CD4-positive, alpha-beta T cell treated with Interleukin-21 for 1 hour (primary cell): Measurements from ENCODE around the gene TOMM40.

Experiments
- DNase-seq: peaks from one replicate; pipeline ENCODE4 v3.0.0-alpha.2; 2020

The TOMM40 gene

DNA sequence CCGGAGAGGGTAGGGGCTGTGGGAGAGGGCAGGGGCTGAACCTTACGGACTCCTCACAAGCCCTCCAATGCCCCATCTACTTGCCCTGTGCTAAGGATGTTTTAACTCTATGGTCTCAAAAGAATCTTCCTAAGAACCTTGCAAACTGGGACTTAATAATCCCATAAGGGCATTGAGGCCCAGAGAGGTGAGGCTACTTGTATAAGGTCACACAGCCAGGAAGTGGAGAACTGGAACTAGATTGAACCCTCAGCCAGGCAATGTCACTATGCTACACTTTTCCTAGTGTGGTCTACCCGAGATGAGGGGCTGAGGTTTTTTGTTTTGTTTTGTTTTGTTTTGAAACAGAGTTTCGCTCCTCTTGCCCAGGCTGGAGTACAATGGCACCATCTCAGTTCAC lies 40.5 kb downstream of the TOMM40 start:
- no peak for DNase-seq

DNA sequence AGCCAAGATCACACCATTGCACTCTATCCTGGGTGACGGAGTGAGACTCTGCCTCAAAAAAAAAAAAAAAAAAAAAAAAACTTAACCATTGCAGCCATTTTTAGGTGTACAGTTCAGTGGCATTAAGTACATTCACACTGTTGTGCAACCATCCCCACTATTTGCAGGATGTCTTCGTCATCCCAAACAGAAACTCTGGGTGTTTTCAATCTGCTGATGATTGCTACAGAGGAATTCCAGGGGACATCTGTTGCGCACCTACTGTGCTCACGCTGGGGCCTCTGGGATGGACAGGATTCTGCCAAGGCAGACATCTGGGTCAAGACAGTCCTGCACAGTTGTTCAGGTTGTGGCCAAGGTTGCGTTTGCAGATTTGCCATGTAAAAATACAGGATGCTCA lies 48.6 kb downstream of the TOMM40 start:
- no peak for DNase-seq

DNA sequence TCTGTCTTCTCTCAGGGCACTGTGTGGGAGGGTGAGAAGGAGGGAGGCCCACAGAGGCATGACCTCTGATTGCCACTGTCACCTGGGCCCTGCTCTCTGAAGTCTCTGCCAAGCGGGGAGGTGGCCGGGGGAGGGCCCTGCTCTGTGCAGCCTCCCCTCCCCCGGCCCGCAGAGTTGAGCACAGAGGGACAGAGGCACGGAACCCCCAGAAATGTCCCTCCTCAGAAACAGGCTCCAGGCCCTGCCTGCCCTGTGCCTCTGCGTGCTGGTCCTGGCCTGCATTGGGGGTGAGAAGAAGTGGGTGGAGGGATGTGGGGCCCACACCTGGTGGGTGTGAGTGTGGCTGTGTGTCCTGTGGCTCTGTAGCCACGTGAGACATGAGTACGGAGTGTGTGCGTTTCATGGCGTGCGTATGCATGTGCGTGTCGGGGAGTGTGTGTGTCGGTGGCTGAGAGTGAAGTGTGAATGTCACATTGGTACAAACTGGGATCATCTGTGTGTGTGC lies 51.1 kb downstream of the TOMM40 start, which contains the start of gene APOC4:
TSS of gene APOC4 (plus strand) at position 171 of the 505 bp plus-strand sequence. CDS start at position 212, 41 bp downstream.
- DNase-seq = no peak

- no peak for DNase-seq
Observed at GRCh38 chr19:44943801-44944249, 52.8 kb downstream of the TOMM40 start.

GRCh38 chr19:44947041-44947581 lies 56.1 kb downstream of the TOMM40 start:
- no peak for DNase-seq

DNA sequence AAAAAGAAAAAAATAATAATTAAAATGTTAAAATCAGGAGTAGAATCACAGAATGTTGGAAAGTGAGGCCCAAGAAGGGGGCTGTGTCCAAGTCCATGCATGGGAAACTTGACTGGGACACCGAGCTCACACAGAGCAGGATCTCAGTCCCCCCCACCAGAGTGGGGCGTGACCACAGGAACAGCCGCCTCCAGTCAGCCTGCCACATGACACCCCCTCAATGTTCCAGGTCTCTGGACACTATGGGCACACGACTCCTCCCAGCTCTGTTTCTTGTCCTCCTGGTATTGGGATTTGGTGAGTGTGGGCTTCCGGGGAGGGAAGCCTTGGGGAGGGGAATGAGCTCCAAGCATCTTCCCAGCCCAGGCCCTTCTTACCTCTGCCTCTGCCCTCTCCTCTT lies 57.2 kb downstream of the TOMM40 start:
- DNase-seq = no peak

GRCh38 chr19:44948763-44949374 lies 57.8 kb downstream of the TOMM40 start:
- DNase-seq = no peak

DNA sequence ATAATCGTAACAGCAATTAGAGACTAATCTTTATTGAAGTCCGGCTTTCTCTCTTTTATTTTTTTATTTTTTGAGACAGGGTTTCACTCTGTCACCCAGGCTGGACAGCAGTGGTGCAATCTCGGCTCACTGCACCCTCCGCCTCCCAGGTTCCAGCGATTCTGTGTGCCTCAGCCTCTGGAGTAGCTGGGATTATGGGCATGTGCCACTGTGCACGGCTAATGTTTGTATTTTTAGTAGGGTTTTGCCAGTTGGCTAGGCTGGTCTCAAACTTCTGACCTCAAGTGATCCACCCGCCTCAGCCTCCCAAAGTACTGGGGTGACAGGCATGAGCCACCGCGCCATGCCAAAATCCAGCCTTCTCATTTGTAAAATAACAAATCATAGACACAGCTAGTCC lies 58.5 kb downstream of the TOMM40 start:
- DNase-seq = no peak

DNA sequence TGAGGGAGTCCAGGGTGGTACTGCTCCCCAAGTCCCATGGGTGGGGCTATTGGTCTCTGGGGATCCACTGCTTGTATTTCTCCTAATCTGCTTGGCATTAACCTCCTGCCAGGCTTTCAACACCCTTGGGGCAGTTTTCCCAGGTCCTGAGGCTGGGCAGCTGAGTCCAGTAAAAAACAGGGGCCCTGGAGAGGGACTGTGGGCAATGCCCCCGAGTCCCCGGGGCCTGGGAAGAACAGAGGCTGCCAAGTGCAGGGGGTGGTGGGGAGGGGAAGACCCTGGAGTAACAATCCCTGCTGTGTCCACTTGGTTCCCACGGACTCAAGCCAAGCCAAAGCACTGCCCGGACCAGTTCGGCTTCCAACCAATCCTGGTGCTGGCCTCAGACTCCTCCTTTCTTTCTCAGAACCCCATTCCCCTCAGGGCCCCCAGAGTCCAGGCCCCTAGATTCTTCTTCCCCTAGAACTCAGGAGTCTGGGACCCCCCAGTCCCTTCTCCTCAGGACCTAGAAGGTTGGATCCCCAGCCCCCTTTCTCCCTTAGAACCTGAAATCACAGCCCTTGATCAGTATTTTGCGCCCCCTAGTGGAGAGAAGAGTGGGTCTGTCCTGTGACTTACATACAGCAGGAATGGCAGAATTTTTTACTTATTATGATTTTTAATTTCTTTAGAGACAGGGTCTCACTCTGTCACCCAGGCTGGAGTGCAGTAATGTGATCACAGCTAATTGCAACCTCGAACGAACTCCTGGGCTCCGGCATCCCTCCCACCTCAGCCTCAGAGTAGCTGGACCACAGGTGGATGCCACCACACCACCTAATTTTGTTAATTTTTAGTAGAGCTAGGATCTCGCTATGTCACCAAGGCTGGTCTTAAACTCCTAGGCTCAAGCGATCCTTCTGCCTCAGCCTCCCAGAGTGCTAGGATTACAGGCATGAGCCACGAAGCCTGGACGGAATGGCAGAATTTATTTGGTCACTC lies 60.4 kb downstream of the TOMM40 start:
- peak; percentile 82 for DNase-seq
